Measurements from ENCODE around the gene PPP1R7. TPM values are rescaled to one million over a fixed set of nuclear protein-coding genes. Genes with fewer than 3 reads are reported as not detected.

Gene PPP1R7
- total RNA-seq, 4 donors from 2014 or later: 58.7 to 74.0 (median 68.8) TPM

GRCh38 chr2:241184901-241185300 lies 34.6 kb downstream of the PPP1R7 start:
- intact Hi-C loops (cut with DNase I): no loop called here

GRCh38 chr2:241185961-241186360 lies 35.7 kb downstream of the PPP1R7 start:
- TF ChIP-seq POLR2A (IDR thresholded peaks at IDR 0.05): no peak
- TF ChIP-seq CTCF (IDR thresholded peaks at IDR 0.05): no peak
- H3K4me1 ChIP-seq: no peaks in the 10 kb centered on the region
- no peak overlapping the region for H3K4me3 ChIP-seq (replicated peaks in 1 of 3)
- H3K36me3 ChIP-seq: peaks cover 0 to 6% of the 10 kb centered on the region in 2 donors
- no peaks in the 10 kb centered on the region for H3K9me3 ChIP-seq
- intact Hi-C loops (cut with DNase I): no loop called here
- no peak for DNase-seq
- no peaks in the 10 kb centered on the region for H3K27me3 ChIP-seq
- WGBS, 2 donors: 57 to 75% methylated on average over 4 to 11 of the region's 11 CpGs
- no peak overlapping the region for H3K27ac ChIP-seq

More at GRCh38 chr2:241184901-241185300, 34.6 kb downstream of the PPP1R7 start:
- no peak overlapping the region for H3K27ac ChIP-seq
- no peaks in the 10 kb centered on the region for H3K9me3 ChIP-seq
- DNase-seq: no peak
- WGBS, 2 donors: 74 to 86% methylated on average over 9 of the region's 9 CpGs
- peaks cover 0 to 8% of the 10 kb centered on the region in 2 donors for H3K36me3 ChIP-seq
- no peaks in the 10 kb centered on the region for H3K4me1 ChIP-seq
- no peak overlapping the region for H3K4me3 ChIP-seq (replicated peaks in 1 of 3)
- TF ChIP-seq POLR2A (IDR thresholded peaks at IDR 0.05) (no peak), CTCF (IDR thresholded peaks at IDR 0.05) (no peak)
- H3K27me3 ChIP-seq: no peaks in the 10 kb centered on the region

GRCh38 chr2:241187101-241187917 lies 37.0 kb downstream of the PPP1R7 start:
- no peak for DNase-seq
- H3K27ac ChIP-seq: no peak overlapping the region
- no peak for TF ChIP-seq CTCF (IDR thresholded peaks at IDR 0.05)
- no peak for TF ChIP-seq POLR2A (IDR thresholded peaks at IDR 0.05)
- peaks cover 0 to 6% of the 10 kb centered on the region in 2 donors for H3K36me3 ChIP-seq
- no peak overlapping the region for H3K4me3 ChIP-seq (replicated peaks in 1 of 3)
- no peaks in the 10 kb centered on the region for H3K9me3 ChIP-seq
- H3K27me3 ChIP-seq: no peaks in the 10 kb centered on the region
- 54 to 68% methylated on average over 10 to 13 of the region's 14 CpGs for WGBS, 2 donors
- intact Hi-C loops (cut with DNase I): no loop called here
- no peaks in the 10 kb centered on the region for H3K4me1 ChIP-seq

GRCh38 chr2:241187918-241188234 lies 37.6 kb downstream of the PPP1R7 start:
- no peaks in the 10 kb centered on the region for H3K27me3 ChIP-seq
- intact Hi-C loops (cut with DNase I): no loop called here
- H3K9me3 ChIP-seq: no peaks in the 10 kb centered on the region
- 50 to 57% methylated on average over 3 to 4 of the region's 4 CpGs for WGBS, 2 donors
- no peaks in the 10 kb centered on the region for H3K4me1 ChIP-seq
- peaks cover 0 to 6% of the 10 kb centered on the region in 2 donors for H3K36me3 ChIP-seq
- H3K4me3 ChIP-seq (replicated peaks in 1 of 3): no peak overlapping the region
- no peak for TF ChIP-seq CTCF (IDR thresholded peaks at IDR 0.05)
- no peak for TF ChIP-seq POLR2A (IDR thresholded peaks at IDR 0.05)
- no peak overlapping the region for H3K27ac ChIP-seq
- no peak for DNase-seq

GRCh38 chr2:241188361-241189092 lies 38.3 kb downstream of the PPP1R7 start, which contains the start of gene ANO7:
Gene ANO7 (plus strand): TSS chr2:241188677. CDS start chr2:241190064, 1,387 bp downstream.
- Histone ChIP-seq H3K4me3 (replicated peaks in 1 of 3) (no peak within 1 kb of the TSS), H3K9me3 (no peaks in the 10 kb centered on the region), H3K4me1 (no peaks in the 10 kb centered on the region), H3K27me3 (no peaks in the 10 kb centered on the region), H3K36me3 (no peaks in the 10 kb centered on the region), H3K27ac (no peak within 1 kb of the TSS)
- WGBS, 2 donors: 60 to 73% methylated on average over 4 to 13 of the region's 21 CpGs
- no peak for TF ChIP-seq POLR2A (IDR thresholded peaks at IDR 0.05)
- no peak for TF ChIP-seq CTCF (IDR thresholded peaks at IDR 0.05)
- intact Hi-C loops (cut with DNase I): no loop called here
- DNase-seq: no peak
